Islet precursor cell (in vitro differentiated cells): ENCODE results near the gene PNCK.
"Not testable (repeated sequence)": the region's sequence is repeated elsewhere in the genome, so short reads cannot be mapped to it uniquely, and the experiment has no call there.

Source experiments
- DNase-seq: peaks from one replicate; pipeline ENCODE4 v3.0.0-alpha.2; 2018

PNCK gene

GRCh38 chrX:153673428-153674218, at the start of gene PNCK:
Gene PNCK (minus strand): TSS chrX:153673813. CDS start chrX:153673076, 737 bp downstream.
- peak; percentile 57 for DNase-seq

- no peak for DNase-seq
These were observed 49.2 kb upstream of the PNCK start for GRCh38 chrX:153722704-153723350.

GRCh38 chrX:153719701-153720100, 46.1 kb upstream of the PNCK start:
- no peak for DNase-seq

- no peak for DNase-seq
These were observed 45.6 kb upstream of the PNCK start for GRCh38 chrX:153719238-153719637.

GRCh38 chrX:153717445-153717844, 43.8 kb upstream of the PNCK start:
- no peak for DNase-seq

- DNase-seq, result no peak
These were observed 40.6 kb upstream of the PNCK start for GRCh38 chrX:153714256-153714655.

- no peak for DNase-seq
These were observed 36.4 kb upstream of the PNCK start for GRCh38 chrX:153709726-153710674.

GRCh38 chrX:153708415-153708814, 34.8 kb upstream of the PNCK start:
- peak; percentile 94 for DNase-seq

- DNase-seq, result no peak
These were observed 33.8 kb upstream of the PNCK start for GRCh38 chrX:153707406-153707805.

GRCh38 chrX:153706799-153707198, 33.2 kb upstream of the PNCK start:
- no peak for DNase-seq

GRCh38 chrX:153705403-153706060, 31.9 kb upstream of the PNCK start:
- peak; percentile 45 for DNase-seq

GRCh38 chrX:153704631-153705402, 31.2 kb upstream of the PNCK start:
- DNase-seq, result not testable (repeated sequence)

- no peak for DNase-seq
These were observed 30.5 kb upstream of the PNCK start for GRCh38 chrX:153704021-153704526.

GRCh38 chrX:153703036-153703370, 29.4 kb upstream of the PNCK start:
- DNase-seq, result no peak

GRCh38 chrX:153702336-153703035, 28.9 kb upstream of the PNCK start:
- DNase-seq, result peak; percentile 45

- no peak for DNase-seq
These were observed 28.1 kb upstream of the PNCK start for GRCh38 chrX:153701706-153702105.

GRCh38 chrX:153700967-153701366, 27.4 kb upstream of the PNCK start:
- no peak for DNase-seq

- DNase-seq, result peak; percentile 45
These were observed 26.8 kb upstream of the PNCK start for GRCh38 chrX:153700376-153700945.

GRCh38 chrX:153699784-153700371, 26.3 kb upstream of the PNCK start:
- peak; percentile 46 for DNase-seq

GRCh38 chrX:153699210-153699783, 25.7 kb upstream of the PNCK start:
- not testable (repeated sequence) for DNase-seq
